Stimulated activated memory B cell treated with anti-CD40 and anti-IgM and Interleukin-4, amounts not matched to agents 10 μg/mL and 1 μg/mL and 100 μg/mL, for 72 hours (primary cell): ENCODE data around the gene HTRA3.

Experiments used
- ATAC-seq: fragments of 150-1000 bp; cut with Tn5 transposase; 2 replicates; pipeline ENCODE4 v1.10.0; 2021
- H3K27ac Mint-ChIP-seq: one replicate; pipeline ENCODE4 v1.8.0; 2022; ENCODE audit warnings: mild to moderate bottlenecking, mixed read lengths
- H3K27me3 Mint-ChIP-seq: one replicate; pipeline ENCODE4 v1.8.0; 2022; ENCODE audit warnings: mixed read lengths
- H3K36me3 Mint-ChIP-seq: one replicate; pipeline ENCODE4 v1.8.0; 2022; ENCODE audit warnings: mixed read lengths
- H3K4me1 Mint-ChIP-seq: one replicate; pipeline ENCODE4 v1.8.0; 2022; ENCODE audit warnings: mixed read lengths
- H3K4me3 Mint-ChIP-seq: one replicate; pipeline ENCODE4 v1.8.0; 2022; ENCODE audit warnings: mild to moderate bottlenecking, moderate library complexity, mixed read lengths
- H3K9me3 Mint-ChIP-seq: one replicate; pipeline ENCODE4 v1.8.0; 2022; ENCODE audit warnings: mixed read lengths

The HTRA3 gene

GRCh38 chr4:8269535-8270417 is at the start of gene HTRA3:
Gene HTRA3 (plus strand): TSS chr4:8269754. CDS start chr4:8269969, 215 bp downstream.
- no peak within 1 kb of the TSS for H3K4me3 Mint-ChIP-seq

GRCh38 chr4:8220661-8221450 is 48.7 kb upstream of the HTRA3 start:
- Mint-ChIP-seq H3K27me3 (no peaks in the 10 kb centered on the region), H3K36me3 (peaks cover 81% of the 10 kb centered on the region), H3K27ac (peak overlapping the region; percentile 63), H3K4me1 (peaks cover 19% of the 10 kb centered on the region), H3K4me3 (no peak overlapping the region), H3K9me3 (no peaks in the 10 kb centered on the region)
- no peak for ATAC-seq

More at GRCh38 chr4:8269535-8270417, at the start of gene HTRA3:
- Mint-ChIP-seq H3K27me3 (peaks cover 73% of the 10 kb centered on the region), H3K36me3 (no peaks in the 10 kb centered on the region), H3K4me1 (no peaks in the 10 kb centered on the region), H3K9me3 (no peaks in the 10 kb centered on the region), H3K27ac (no peak within 1 kb of the TSS)
- no peak for ATAC-seq

GRCh38 chr4:8221476-8221875 is 48.1 kb upstream of the HTRA3 start:
- Mint-ChIP-seq H3K9me3 (no peaks in the 10 kb centered on the region), H3K4me1 (peaks cover 19% of the 10 kb centered on the region), H3K27me3 (no peaks in the 10 kb centered on the region), H3K36me3 (peaks cover 76% of the 10 kb centered on the region), H3K27ac (peak overlapping the region; percentile 63), H3K4me3 (no peak overlapping the region)
- ATAC-seq, result peak; percentile 58

GRCh38 chr4:8221985-8222384 is 47.6 kb upstream of the HTRA3 start:
- H3K27ac Mint-ChIP-seq, result peak overlapping the region; percentile 63
- H3K4me1 Mint-ChIP-seq, result peaks cover 19% of the 10 kb centered on the region
- no peaks in the 10 kb centered on the region for H3K27me3 Mint-ChIP-seq
- H3K4me3 Mint-ChIP-seq, result no peak overlapping the region
- H3K9me3 Mint-ChIP-seq, result no peaks in the 10 kb centered on the region
- ATAC-seq, result no peak
- H3K36me3 Mint-ChIP-seq, result peaks cover 76% of the 10 kb centered on the region

- Mint-ChIP-seq H3K36me3 (peaks cover 73% of the 10 kb centered on the region), H3K4me1 (peaks cover 19% of the 10 kb centered on the region), H3K27ac (no peak overlapping the region), H3K9me3 (no peaks in the 10 kb centered on the region), H3K4me3 (no peak overlapping the region), H3K27me3 (no peaks in the 10 kb centered on the region)
- ATAC-seq, result no peak
Observed at GRCh38 chr4:8222609-8223388, 46.8 kb upstream of the HTRA3 start.

- H3K4me3 Mint-ChIP-seq, result no peak overlapping the region
- peaks cover 36% of the 10 kb centered on the region for H3K4me1 Mint-ChIP-seq
- H3K27me3 Mint-ChIP-seq, result no peaks in the 10 kb centered on the region
- ATAC-seq, result no peak
- H3K36me3 Mint-ChIP-seq, result peaks cover 65% of the 10 kb centered on the region
- no peaks in the 10 kb centered on the region for H3K9me3 Mint-ChIP-seq
- no peak overlapping the region for H3K27ac Mint-ChIP-seq
Observed at GRCh38 chr4:8224267-8224974, 45.1 kb upstream of the HTRA3 start.

- no peak for ATAC-seq
- Mint-ChIP-seq H3K4me1 (peaks cover 41% of the 10 kb centered on the region), H3K36me3 (peaks cover 58% of the 10 kb centered on the region), H3K27ac (no peak overlapping the region), H3K9me3 (no peaks in the 10 kb centered on the region), H3K27me3 (no peaks in the 10 kb centered on the region), H3K4me3 (no peak overlapping the region)
Observed at GRCh38 chr4:8224975-8225625, 44.5 kb upstream of the HTRA3 start.

GRCh38 chr4:8225706-8226443 is 43.7 kb upstream of the HTRA3 start:
- H3K4me1 Mint-ChIP-seq, result peaks cover 42% of the 10 kb centered on the region
- no peak overlapping the region for H3K27ac Mint-ChIP-seq
- ATAC-seq, result no peak
- no peaks in the 10 kb centered on the region for H3K9me3 Mint-ChIP-seq
- no peak overlapping the region for H3K4me3 Mint-ChIP-seq
- no peaks in the 10 kb centered on the region for H3K27me3 Mint-ChIP-seq
- peaks cover 56% of the 10 kb centered on the region for H3K36me3 Mint-ChIP-seq

GRCh38 chr4:8227201-8227770 is 42.3 kb upstream of the HTRA3 start:
- no peak for ATAC-seq
- Mint-ChIP-seq H3K27me3 (no peaks in the 10 kb centered on the region), H3K36me3 (peaks cover 43% of the 10 kb centered on the region), H3K9me3 (no peaks in the 10 kb centered on the region), H3K4me1 (peaks cover 34% of the 10 kb centered on the region), H3K27ac (no peak overlapping the region), H3K4me3 (no peak overlapping the region)

GRCh38 chr4:8227771-8228318 is 41.7 kb upstream of the HTRA3 start:
- Mint-ChIP-seq H3K4me1 (peaks cover 34% of the 10 kb centered on the region), H3K9me3 (no peaks in the 10 kb centered on the region), H3K27ac (peak overlapping the region; percentile 87), H3K27me3 (no peaks in the 10 kb centered on the region), H3K36me3 (peaks cover 43% of the 10 kb centered on the region), H3K4me3 (no peak overlapping the region)
- no peak for ATAC-seq

GRCh38 chr4:8228319-8229250 is 41.0 kb upstream of the HTRA3 start:
- Mint-ChIP-seq H3K27ac (peak overlapping the region; percentile 87), H3K36me3 (peaks cover 41% of the 10 kb centered on the region), H3K27me3 (no peaks in the 10 kb centered on the region), H3K4me3 (peak overlapping the region; percentile 67), H3K9me3 (no peaks in the 10 kb centered on the region), H3K4me1 (peaks cover 34% of the 10 kb centered on the region)
- peak; percentile 88 for ATAC-seq

- Mint-ChIP-seq H3K27me3 (no peaks in the 10 kb centered on the region), H3K9me3 (no peaks in the 10 kb centered on the region), H3K4me3 (peak overlapping the region; percentile 67), H3K4me1 (peaks cover 34% of the 10 kb centered on the region), H3K27ac (peak overlapping the region; percentile 87), H3K36me3 (peaks cover 32% of the 10 kb centered on the region)
- peak; percentile 34 for ATAC-seq
Observed at GRCh38 chr4:8229331-8229975, 40.1 kb upstream of the HTRA3 start.
